Measurements from ENCODE around the gene CA12. TPM values are rescaled to one million over a fixed set of nuclear protein-coding genes. Genes with fewer than 3 reads are reported as not detected.

The CA12 gene
- total and polyA plus RNA-seq, 9 of the 15 experiments (the other 6 are each of a cell fraction or from before 2014, with no cell fraction given), result 0.01 to 0.78 (median 0.15) TPM; not detected in 1

- 0 out of 4 replicates have a peak, but pooled peaks of 1 of the 2 experiments have one; percentile 4 for TF ChIP-seq MNT (conservative IDR thresholded peaks at IDR 0.05)
- TF ChIP-seq FUS (optimal IDR thresholded peaks at IDR 0.05; ENCODE audit: low read depth, low read length), result no peak
- no peak for TF ChIP-seq CAMTA2 (CRISPR knock-in tag; conservative IDR thresholded peaks at IDR 0.05)
- no peak for TF ChIP-seq TAF7 (tag; IDR thresholded peaks at IDR 0.05)
- no peak for TF ChIP-seq NFE2L1 (tag; IDR thresholded peaks at IDR 0.05; ENCODE audit: borderline replicate concordance, low read depth)
- TF ChIP-seq USF2 (CRISPR knock-in tag; IDR thresholded peaks at IDR 0.05), result no peak
- TF ChIP-seq GTF2E2 (tag; IDR thresholded peaks at IDR 0.05), result peak; percentile 59; the same call in 1 of the 2 replicates
- TF ChIP-seq ZNF696 (CRISPR knock-in tag; conservative IDR thresholded peaks at IDR 0.05), result no peak
- TF ChIP-seq MLLT1 (IDR thresholded peaks at IDR 0.05), result peak in 1 of 2 experiments; percentile 49; a peak in 1 of 4 replicates
- no peak for TF ChIP-seq ZNF184 (CRISPR knock-in tag; IDR thresholded peaks at IDR 0.05)
- TF ChIP-seq EGR1 (conservative IDR thresholded peaks at IDR 0.05), result no peak
- no peak for TF ChIP-seq PRPF4 (IDR thresholded peaks at IDR 0.05; ENCODE audit: insufficient read depth, low read depth, low read length, poor library complexity, severe bottlenecking)
- TF ChIP-seq ZNF384 (IDR thresholded peaks at IDR 0.05; ENCODE audit: low read depth, low read length), result no peak
- no peak for TF ChIP-seq ZNF224 (CRISPR knock-in tag; IDR thresholded peaks at IDR 0.05)
- TF ChIP-seq ZNF217 (CRISPR knock-in tag; IDR thresholded peaks at IDR 0.05), result no peak
- peak; percentile 23 for TF ChIP-seq CHD1 (IDR thresholded peaks at IDR 0.05; ENCODE audit: low read length)
- TF ChIP-seq FOXP4 (CRISPR knock-in tag; IDR thresholded peaks at IDR 0.05; ENCODE audit: borderline replicate concordance), result no peak
- no peak for TF ChIP-seq NCOA6 (IDR thresholded peaks at IDR 0.05)
- no peak for TF ChIP-seq GABPB1 (CRISPR knock-in tag; IDR thresholded peaks at IDR 0.05)
- no peak for TF ChIP-seq TEAD4 (IDR thresholded peaks at IDR 0.05; ENCODE audit: low read length)
- no peak for TF ChIP-seq TEAD4 (CRISPR knock-in tag; IDR thresholded peaks at IDR 0.05; ENCODE audit: borderline replicate concordance)
- 0 out of 2 replicates have a peak, but pooled peaks have one; percentile 52 for TF ChIP-seq SMARCC2 (IDR thresholded peaks at IDR 0.05; ENCODE audit: low read depth)
- TF ChIP-seq ZNF165 (CRISPR knock-in tag; IDR thresholded peaks at IDR 0.05; ENCODE audit: borderline replicate concordance), result no peak
- TF ChIP-seq ZNF436 (CRISPR knock-in tag; IDR thresholded peaks at IDR 0.05), result no peak
Observed at GRCh38 chr15:63276342-63277037, 105.2 kb downstream of the CA12 start (continued).
